ENCODE measurements around the gene CCDC154.

Gene CCDC154

GRCh38 chr16:1426734-1427471 is 17.5 kb downstream of the CCDC154 start:
- TF ChIP-seq TAF1 (IDR thresholded peaks at IDR 0.05; ENCODE audit: borderline replicate concordance, insufficient read depth, low read length) (no peak), REST (IDR thresholded peaks at IDR 0.05; ENCODE audit: insufficient read depth in 1 of 2, low read depth in 2 of 2, low read length in 2 of 2) (no peak), POLR2AphosphoS5 (IDR thresholded peaks at IDR 0.05; ENCODE audit: low read depth, low read length) (no peak), SIN3A (IDR thresholded peaks at IDR 0.05; ENCODE audit: borderline replicate concordance, insufficient read depth, low read length) (no peak), FOXP2 (optimal IDR thresholded peaks at IDR 0.05; ENCODE audit: borderline replicate concordance, extremely low read depth, extremely low read length, insufficient read depth) (no peak)

GRCh38 chr16:1425616-1426370 is 18.6 kb downstream of the CCDC154 start:
- TF ChIP-seq POLR2AphosphoS5 (IDR thresholded peaks at IDR 0.05; ENCODE audit: low read depth, low read length): no peak
- TF ChIP-seq REST (IDR thresholded peaks at IDR 0.05; ENCODE audit: insufficient read depth in 1 of 2, low read depth in 2 of 2, low read length in 2 of 2): no peak
- TF ChIP-seq FOXP2 (optimal IDR thresholded peaks at IDR 0.05; ENCODE audit: borderline replicate concordance, extremely low read depth, extremely low read length, insufficient read depth): no peak
- no peak for TF ChIP-seq SIN3A (IDR thresholded peaks at IDR 0.05; ENCODE audit: borderline replicate concordance, insufficient read depth, low read length)
- no peak for TF ChIP-seq TAF1 (IDR thresholded peaks at IDR 0.05; ENCODE audit: borderline replicate concordance, insufficient read depth, low read length)

GRCh38 chr16:1424028-1424427 is 20.3 kb downstream of the CCDC154 start:
- TF ChIP-seq FOXP2 (optimal IDR thresholded peaks at IDR 0.05; ENCODE audit: borderline replicate concordance, extremely low read depth, extremely low read length, insufficient read depth): no peak
- TF ChIP-seq POLR2AphosphoS5 (IDR thresholded peaks at IDR 0.05; ENCODE audit: low read depth, low read length): no peak
- no peak for TF ChIP-seq SIN3A (IDR thresholded peaks at IDR 0.05; ENCODE audit: borderline replicate concordance, insufficient read depth, low read length)
- TF ChIP-seq REST (IDR thresholded peaks at IDR 0.05; ENCODE audit: insufficient read depth in 1 of 2, low read depth in 2 of 2, low read length in 2 of 2): no peak
- no peak for TF ChIP-seq TAF1 (IDR thresholded peaks at IDR 0.05; ENCODE audit: borderline replicate concordance, insufficient read depth, low read length)

- no peak for TF ChIP-seq TAF1 (IDR thresholded peaks at IDR 0.05; ENCODE audit: borderline replicate concordance, insufficient read depth, low read length)
- no peak for TF ChIP-seq SIN3A (IDR thresholded peaks at IDR 0.05; ENCODE audit: borderline replicate concordance, insufficient read depth, low read length)
- TF ChIP-seq FOXP2 (optimal IDR thresholded peaks at IDR 0.05; ENCODE audit: borderline replicate concordance, extremely low read depth, extremely low read length, insufficient read depth): no peak
- no peak for TF ChIP-seq REST (IDR thresholded peaks at IDR 0.05; ENCODE audit: insufficient read depth in 1 of 2, low read depth in 2 of 2, low read length in 2 of 2)
- no peak for TF ChIP-seq POLR2AphosphoS5 (IDR thresholded peaks at IDR 0.05; ENCODE audit: low read depth, low read length)
These were observed 22.3 kb downstream of the CCDC154 start for GRCh38 chr16:1422076-1422475.

All from PFSK-1 (cell line).